ENCODE measurements around the gene MAP1LC3A.

Gene MAP1LC3A

GRCh38 chr20:34549929-34550305 is 8.6 kb upstream of the MAP1LC3A start:
- no peak overlapping the region for H3K23ac ChIP-seq (ENCODE audit: low read depth, low read length, poor library complexity)
- no peak overlapping the region for H2AFZ ChIP-seq (ENCODE audit: low read length)
- peak overlapping the region; percentile 1 for H3K14ac ChIP-seq (ENCODE audit: low read length)
- H3K27me3 ChIP-seq (ENCODE audit: control insufficient read depth in 3 of 3, insufficient read depth in 3 of 3, low read depth in 1 of 3, low read length in 3 of 3) = no peaks in the 10 kb centered on the region
- no peak overlapping the region for H2BK5ac ChIP-seq (ENCODE audit: low read length)
- H3K4me2 ChIP-seq (ENCODE audit: insufficient read depth, low read length, poor library complexity, severe bottlenecking) = no peak overlapping the region
- H3K18ac ChIP-seq (ENCODE audit: low read length) = peak overlapping the region; percentile 15
- H3K27ac ChIP-seq (replicated peaks; ENCODE audit: low read length) = no peak overlapping the region
- no peaks in the 10 kb centered on the region for H3K36me3 ChIP-seq (replicated peaks in 1 of 2; ENCODE audit: control insufficient read depth in 2 of 2, insufficient read depth in 2 of 2, low read length in 2 of 2)
- no peak overlapping the region for H2BK15ac ChIP-seq (ENCODE audit: low read length)
- no peak overlapping the region for H3K9ac ChIP-seq (ENCODE audit: low read depth, low read length, poor library complexity)
- no peak overlapping the region for H3K4ac ChIP-seq (ENCODE audit: low read length)
- no CpG with 5 or more reads among the region's 13 CpGs for WGBS, 2 donors (ENCODE audit: extremely low coverage in 2 of 2, insufficient read length in 2 of 2, insufficient replicate concordance in 1 of 2)
- no peak overlapping the region for H2BK12ac ChIP-seq (ENCODE audit: low read length)
- H2AK5ac ChIP-seq (ENCODE audit: low read depth, low read length) = no peak overlapping the region
- H3K79me1 ChIP-seq (ENCODE audit: low read depth, low read length) = no peaks in the 10 kb centered on the region
- H2BK120ac ChIP-seq (ENCODE audit: low read depth, low read length) = no peak overlapping the region
- peaks cover 0 to 2% of the 10 kb centered on the region in 2 donors for H3K9me3 ChIP-seq (replicated peaks in 1 of 2; ENCODE audit: control insufficient read depth in 2 of 2, insufficient read depth in 1 of 2, low read depth in 1 of 2, low read length in 2 of 2)
- DNase-seq (ENCODE audit: low spot score) = no peak
- peak overlapping the region; percentile 9 for H4K91ac ChIP-seq (ENCODE audit: low read depth, low read length, poor library complexity)
- H3K4me3 ChIP-seq (ENCODE audit: low read length in 2 of 2) = no peak overlapping the region
- H3K4me1 ChIP-seq (ENCODE audit: control insufficient read depth in 2 of 2, insufficient read depth in 1 of 2, low read depth in 1 of 2, low read length in 2 of 2) = peaks cover 0 to 2% of the 10 kb centered on the region in 2 donors
- no peak overlapping the region for H4K8ac ChIP-seq (ENCODE audit: low read depth, low read length)

GRCh38 chr20:34552569-34552968 is 5.9 kb upstream of the MAP1LC3A start:
- Histone ChIP-seq H3K27ac (replicated peaks; ENCODE audit: low read length) (no peak overlapping the region), H2BK12ac (ENCODE audit: low read length) (no peak overlapping the region), H3K18ac (ENCODE audit: low read length) (peak overlapping the region; percentile 31), H3K4ac (ENCODE audit: low read length) (no peak overlapping the region), H3K36me3 (replicated peaks in 1 of 2; ENCODE audit: control insufficient read depth in 2 of 2, insufficient read depth in 2 of 2, low read length in 2 of 2) (no peaks in the 10 kb centered on the region), H3K27me3 (ENCODE audit: control insufficient read depth in 3 of 3, insufficient read depth in 3 of 3, low read depth in 1 of 3, low read length in 3 of 3) (no peaks in the 10 kb centered on the region), H3K23ac (ENCODE audit: low read depth, low read length, poor library complexity) (no peak overlapping the region), H4K8ac (ENCODE audit: low read depth, low read length) (no peak overlapping the region), H3K4me1 (ENCODE audit: control insufficient read depth in 2 of 2, insufficient read depth in 1 of 2, low read depth in 1 of 2, low read length in 2 of 2) (peaks cover 0 to 2% of the 10 kb centered on the region in 2 donors), H3K14ac (ENCODE audit: low read length) (peak overlapping the region; percentile 56), H3K9me3 (replicated peaks in 1 of 2; ENCODE audit: control insufficient read depth in 2 of 2, insufficient read depth in 1 of 2, low read depth in 1 of 2, low read length in 2 of 2) (peaks cover 0 to 2% of the 10 kb centered on the region in 2 donors), H3K4me3 (ENCODE audit: low read length in 2 of 2) (no peak overlapping the region), H3K79me1 (ENCODE audit: low read depth, low read length) (no peaks in the 10 kb centered on the region), H3K9ac (ENCODE audit: low read depth, low read length, poor library complexity) (no peak overlapping the region), H2AK5ac (ENCODE audit: low read depth, low read length) (no peak overlapping the region), H2BK5ac (ENCODE audit: low read length) (no peak overlapping the region), H4K91ac (ENCODE audit: low read depth, low read length, poor library complexity) (no peak overlapping the region), H2AFZ (ENCODE audit: low read length) (no peak overlapping the region), H3K4me2 (ENCODE audit: insufficient read depth, low read length, poor library complexity, severe bottlenecking) (no peak overlapping the region), H2BK15ac (ENCODE audit: low read length) (no peak overlapping the region), H2BK120ac (ENCODE audit: low read depth, low read length) (no peak overlapping the region)
- DNase-seq (ENCODE audit: low spot score) = no peak
- no CpG with 5 or more reads among the region's 6 CpGs for WGBS, 2 donors (ENCODE audit: extremely low coverage in 2 of 2, insufficient read length in 2 of 2, insufficient replicate concordance in 1 of 2)

- H2AFZ ChIP-seq (ENCODE audit: low read length) = no peak overlapping the region
- WGBS, 2 donors (ENCODE audit: extremely low coverage in 2 of 2, insufficient read length in 2 of 2, insufficient replicate concordance in 1 of 2) = no CpG with 5 or more reads among the region's 4 CpGs
- H3K36me3 ChIP-seq (replicated peaks in 1 of 2; ENCODE audit: control insufficient read depth in 2 of 2, insufficient read depth in 2 of 2, low read length in 2 of 2) = peaks cover 0 to 2% of the 10 kb centered on the region in 2 donors
- H3K9ac ChIP-seq (ENCODE audit: low read depth, low read length, poor library complexity) = no peak overlapping the region
- H4K91ac ChIP-seq (ENCODE audit: low read depth, low read length, poor library complexity) = no peak overlapping the region
- no peak overlapping the region for H2BK15ac ChIP-seq (ENCODE audit: low read length)
- no peak overlapping the region for H4K8ac ChIP-seq (ENCODE audit: low read depth, low read length)
- no peak overlapping the region for H3K4me2 ChIP-seq (ENCODE audit: insufficient read depth, low read length, poor library complexity, severe bottlenecking)
- DNase-seq (ENCODE audit: low spot score) = no peak
- H3K4me1 ChIP-seq (ENCODE audit: control insufficient read depth in 2 of 2, insufficient read depth in 1 of 2, low read depth in 1 of 2, low read length in 2 of 2) = peaks cover 0 to 4% of the 10 kb centered on the region in 2 donors
- no peak overlapping the region for H3K4me3 ChIP-seq (ENCODE audit: low read length in 2 of 2)
- H2BK12ac ChIP-seq (ENCODE audit: low read length) = no peak overlapping the region
- no peak overlapping the region for H3K27ac ChIP-seq (replicated peaks; ENCODE audit: low read length)
- peaks cover 0 to 2% of the 10 kb centered on the region in 2 donors for H3K9me3 ChIP-seq (replicated peaks in 1 of 2; ENCODE audit: control insufficient read depth in 2 of 2, insufficient read depth in 1 of 2, low read depth in 1 of 2, low read length in 2 of 2)
- H2BK5ac ChIP-seq (ENCODE audit: low read length) = no peak overlapping the region
- no peaks in the 10 kb centered on the region for H3K27me3 ChIP-seq (ENCODE audit: control insufficient read depth in 3 of 3, insufficient read depth in 3 of 3, low read depth in 1 of 3, low read length in 3 of 3)
- no peak overlapping the region for H3K14ac ChIP-seq (ENCODE audit: low read length)
- no peak overlapping the region for H3K4ac ChIP-seq (ENCODE audit: low read length)
- H2BK120ac ChIP-seq (ENCODE audit: low read depth, low read length) = no peak overlapping the region
- H3K18ac ChIP-seq (ENCODE audit: low read length) = no peak overlapping the region
- no peak overlapping the region for H2AK5ac ChIP-seq (ENCODE audit: low read depth, low read length)
- H3K79me1 ChIP-seq (ENCODE audit: low read depth, low read length) = no peaks in the 10 kb centered on the region
- no peak overlapping the region for H3K23ac ChIP-seq (ENCODE audit: low read depth, low read length, poor library complexity)
Observed at GRCh38 chr20:34553366-34553867, 5.1 kb upstream of the MAP1LC3A start.

GRCh38 chr20:34557936-34558319 is 590 bp upstream of the MAP1LC3A start:
- peak overlapping the region in 1 of 2 donors; percentile 82 for H3K4me3 ChIP-seq (ENCODE audit: low read length in 2 of 2)
- H4K91ac ChIP-seq (ENCODE audit: low read depth, low read length, poor library complexity) = no peak overlapping the region
- H3K9ac ChIP-seq (ENCODE audit: low read depth, low read length, poor library complexity) = no peak overlapping the region
- H2BK15ac ChIP-seq (ENCODE audit: low read length) = no peak overlapping the region
- no peak overlapping the region for H3K27ac ChIP-seq (replicated peaks; ENCODE audit: low read length)
- H3K4ac ChIP-seq (ENCODE audit: low read length) = no peak overlapping the region
- no peak overlapping the region for H3K23ac ChIP-seq (ENCODE audit: low read depth, low read length, poor library complexity)
- peak overlapping the region; percentile 68 for H3K4me2 ChIP-seq (ENCODE audit: insufficient read depth, low read length, poor library complexity, severe bottlenecking)
- H3K14ac ChIP-seq (ENCODE audit: low read length) = no peak overlapping the region
- no peak overlapping the region for H4K8ac ChIP-seq (ENCODE audit: low read depth, low read length)
- no peak for DNase-seq (ENCODE audit: low spot score)
- peaks cover 2% of the 10 kb centered on the region for H3K79me1 ChIP-seq (ENCODE audit: low read depth, low read length)
- H2AFZ ChIP-seq (ENCODE audit: low read length) = no peak overlapping the region
- H2BK5ac ChIP-seq (ENCODE audit: low read length) = no peak overlapping the region
- no peaks in the 10 kb centered on the region for H3K27me3 ChIP-seq (ENCODE audit: control insufficient read depth in 3 of 3, insufficient read depth in 3 of 3, low read depth in 1 of 3, low read length in 3 of 3)
- H2BK120ac ChIP-seq (ENCODE audit: low read depth, low read length) = no peak overlapping the region
- no CpG with 5 or more reads among the region's 11 CpGs for WGBS, 2 donors (ENCODE audit: extremely low coverage in 2 of 2, insufficient read length in 2 of 2, insufficient replicate concordance in 1 of 2)
- peaks cover 1 to 30% of the 10 kb centered on the region in 2 donors for H3K36me3 ChIP-seq (replicated peaks in 1 of 2; ENCODE audit: control insufficient read depth in 2 of 2, insufficient read depth in 2 of 2, low read length in 2 of 2)
- no peak overlapping the region for H3K18ac ChIP-seq (ENCODE audit: low read length)
- H3K9me3 ChIP-seq (replicated peaks in 1 of 2; ENCODE audit: control insufficient read depth in 2 of 2, insufficient read depth in 1 of 2, low read depth in 1 of 2, low read length in 2 of 2) = peaks cover 0 to 2% of the 10 kb centered on the region in 2 donors
- no peak overlapping the region for H2BK12ac ChIP-seq (ENCODE audit: low read length)
- peaks cover 0 to 2% of the 10 kb centered on the region in 2 donors for H3K4me1 ChIP-seq (ENCODE audit: control insufficient read depth in 2 of 2, insufficient read depth in 1 of 2, low read depth in 1 of 2, low read length in 2 of 2)
- H2AK5ac ChIP-seq (ENCODE audit: low read depth, low read length) = no peak overlapping the region

All from neuronal stem cell (in vitro differentiated cells).